ENCODE data around the gene CDX1.

DNA sequence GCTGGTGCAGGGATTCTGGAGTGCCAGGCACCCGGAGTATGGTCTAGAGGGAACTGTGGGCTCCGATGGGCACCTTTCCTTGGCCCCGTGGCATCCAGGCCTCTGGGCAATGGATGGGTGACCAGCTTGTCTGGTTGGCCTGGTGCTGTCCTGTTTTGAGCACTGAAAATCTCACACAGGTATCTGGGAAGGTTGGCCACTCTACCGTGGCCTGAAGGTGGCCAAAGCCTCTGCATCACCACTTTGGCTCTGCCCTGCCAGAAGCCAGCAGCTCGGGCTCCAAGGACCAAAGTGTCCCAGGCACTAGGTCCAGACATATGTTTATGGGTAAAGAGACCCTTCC lies 52.1 kb downstream of the CDX1 start:
- no peak for TF ChIP-seq CTCF (IDR thresholded peaks at IDR 0.05; ENCODE audit: insufficient read depth, low read length)
- no peak for TF ChIP-seq GABPA (IDR thresholded peaks at IDR 0.05; ENCODE audit: low read depth)
- no peak for TF ChIP-seq REST (IDR thresholded peaks at IDR 0.05; ENCODE audit: insufficient replicate concordance, low read depth)
- TF ChIP-seq POLR2AphosphoS5 (IDR thresholded peaks at IDR 0.05; ENCODE audit: low read depth) = no peak

Data from HL-60 (cell line).